Inflammatory macrophage treated with lipopolysaccharide for 1 hour (primary cell): ENCODE measurements around the gene ZNF300.
A peak's percentile ranks its signal among the peaks of the same experiment; 100 is the strongest.
"Not testable (repeated sequence)": the region's sequence is repeated elsewhere in the genome, so short reads cannot be mapped to it uniquely, and the experiment has no call there.

Experiments used
- DNase-seq, 2 donors: peaks; one replicate each; pipeline ENCODE4 v3.0.0-alpha.2; 2020 to 2022

Gene ZNF300

GRCh38 chr5:150904479-150905311 is at the start of gene ZNF300:
Gene ZNF300, minus strand, starts transcription at chr5:150904980. Its CDS starts 1,825 bp downstream, at chr5:150903155.
- peak; percentile 67 to 74 for DNase-seq

- DNase-seq, result no peak
These were observed 43.8 kb upstream of the ZNF300 start for GRCh38 chr5:150948539-150948938.

GRCh38 chr5:150946351-150946905 is 41.6 kb upstream of the ZNF300 start:
- DNase-seq, result no peak

- DNase-seq, result no peak
These were observed 41.2 kb upstream of the ZNF300 start for GRCh38 chr5:150945947-150946346.

GRCh38 chr5:150945486-150945885 is 40.7 kb upstream of the ZNF300 start:
- DNase-seq, result no peak

- no peak for DNase-seq
These were observed 26.7 kb upstream of the ZNF300 start for GRCh38 chr5:150931368-150931965.

- DNase-seq, result no peak
These were observed 13.8 kb upstream of the ZNF300 start for GRCh38 chr5:150918613-150919012.

- DNase-seq, result no peak
These were observed 7.6 kb upstream of the ZNF300 start for GRCh38 chr5:150912312-150912814.

GRCh38 chr5:150905312-150905683 is 518 bp upstream of the ZNF300 start:
- no peak for DNase-seq

- DNase-seq, result no peak
These were observed 3.3 kb downstream of the ZNF300 start for GRCh38 chr5:150901446-150901845.

- DNase-seq, result no peak
These were observed 9.1 kb downstream of the ZNF300 start for GRCh38 chr5:150895431-150896428.

- no peak for DNase-seq
These were observed 25.4 kb downstream of the ZNF300 start for GRCh38 chr5:150879358-150879757.

- peak; percentile 5 to 39 for DNase-seq
These were observed 42.7 kb downstream of the ZNF300 start for GRCh38 chr5:150862070-150862469.

GRCh38 chr5:150860246-150860821 is 44.4 kb downstream of the ZNF300 start:
- peak; percentile 64 to 81 for DNase-seq

- not testable (repeated sequence) for DNase-seq
These were observed 48.1 kb downstream of the ZNF300 start for GRCh38 chr5:150856700-150857099.

- peak; percentile 11 to 45 for DNase-seq
These were observed 51.2 kb downstream of the ZNF300 start for GRCh38 chr5:150853561-150853960.

GRCh38 chr5:150851039-150851438 is 53.7 kb downstream of the ZNF300 start:
- DNase-seq, result no peak

GRCh38 chr5:150848271-150848670 is 56.5 kb downstream of the ZNF300 start:
- no peak for DNase-seq

- DNase-seq, result no peak
These were observed 57.5 kb downstream of the ZNF300 start for GRCh38 chr5:150847334-150847695.

- peak; percentile 81 to 86 for DNase-seq
These were observed 58.0 kb downstream of the ZNF300 start for GRCh38 chr5:150846654-150847333.

- DNase-seq, result not testable (repeated sequence)
These were observed 58.5 kb downstream of the ZNF300 start, which contains the start of gene IRGM for GRCh38 chr5:150846308-150846653. Gene IRGM, plus strand, starts transcription at chr5:150846521. Its CDS starts 1,603 bp downstream, at chr5:150848124.
